Dermis microvascular lymphatic vessel endothelial cell (primary cell): Measurements from ENCODE around the gene ROR1. TPM values are rescaled to one million over a fixed set of nuclear protein-coding genes. Genes with fewer than 3 reads are reported as not detected.
"Not testable (repeated sequence)": the region's sequence is repeated elsewhere in the genome, so short reads cannot be mapped to it uniquely, and the experiment has no call there.

ENCODE experiments used
- DNase-seq, 2 donors: peaks; one replicate each; pipeline versions ENCODE4 v3.0.0 to v3.0.0-alpha.2; 2010; ENCODE audit warnings: low read depth in 2 of 2
- total RNA-seq: library from RNA; depleted of rRNA; stranded (reverse); fragments of >200 nt; gene quantifications from 2 replicates; pipeline ENCODE4 v1.2.1, GENCODE V29; 2014

The ROR1 gene
- total RNA-seq, 1 donor from 2014 or later, result 0.26 TPM

- no peak for DNase-seq
These were observed 438.2 kb downstream of the ROR1 start for GRCh38 chr1:64212031-64212430.

- DNase-seq, result no peak
These were observed 441.8 kb downstream of the ROR1 start for GRCh38 chr1:64215576-64215975.

GRCh38 chr1:64220241-64220640, 446.4 kb downstream of the ROR1 start:
- no peak for DNase-seq

GRCh38 chr1:64223329-64224151, 449.7 kb downstream of the ROR1 start:
- no peak for DNase-seq

GRCh38 chr1:64224236-64224635, 450.4 kb downstream of the ROR1 start:
- DNase-seq, result not testable (repeated sequence)

- no peak for DNase-seq
These were observed 454.5 kb downstream of the ROR1 start for GRCh38 chr1:64228167-64228957.

- no peak for DNase-seq
These were observed 455.5 kb downstream of the ROR1 start for GRCh38 chr1:64229307-64229706.

Other genes starting within 250 kb of the ROR1 start
- gene PGM1, start 180.6 kb upstream of the ROR1 start, total RNA-seq, result 43.1 and 66.1 TPM in 2 replicates